Measurements from ENCODE around the gene TREML1.

Gene TREML1

GRCh38 chr6:41177287-41177686 is 23.1 kb upstream of the TREML1 start:
- DNase-seq = no peak

DNA sequence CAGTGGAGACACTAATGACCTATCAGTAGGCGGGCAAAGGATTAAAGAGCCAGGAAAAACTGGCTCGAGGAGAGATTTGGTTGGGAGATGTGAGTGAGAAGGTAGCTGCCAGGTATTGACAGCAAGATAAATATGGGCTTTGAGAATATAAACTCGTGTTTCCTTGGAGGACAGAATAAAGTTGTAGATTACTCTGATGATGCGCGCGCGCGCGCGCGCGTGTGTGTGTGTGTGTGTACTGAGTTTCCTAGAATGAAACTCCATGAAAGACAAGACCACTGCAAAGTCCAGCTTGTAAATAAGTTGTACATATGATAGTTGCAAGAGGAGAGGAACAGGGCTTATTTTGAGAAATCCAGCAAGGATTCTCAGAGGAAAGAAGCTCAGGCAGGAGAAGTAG is 22.0 kb upstream of the TREML1 start:
- DNase-seq = no peak

DNA sequence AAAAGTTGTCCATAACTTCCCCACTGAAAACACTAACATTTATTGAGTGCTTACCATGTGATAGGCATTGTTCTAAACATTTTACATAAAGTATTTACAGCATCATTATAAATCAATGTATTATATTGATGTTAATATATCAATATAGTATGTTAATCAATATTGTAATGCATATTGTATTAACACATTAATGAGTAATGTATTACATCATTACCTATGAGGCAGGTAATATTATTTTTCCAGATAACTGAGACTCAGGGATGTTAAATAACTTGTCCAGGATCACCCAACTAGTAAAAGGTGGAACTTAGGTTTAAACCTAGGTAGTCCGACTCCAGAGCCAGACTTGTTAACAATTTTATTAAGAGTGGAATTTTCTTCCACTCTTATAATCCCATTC is 20.9 kb upstream of the TREML1 start:
- DNase-seq = no peak

- DNase-seq = no peak
These were observed 20.5 kb upstream of the TREML1 start for GRCh38 chr6:41174610-41175009.

DNA sequence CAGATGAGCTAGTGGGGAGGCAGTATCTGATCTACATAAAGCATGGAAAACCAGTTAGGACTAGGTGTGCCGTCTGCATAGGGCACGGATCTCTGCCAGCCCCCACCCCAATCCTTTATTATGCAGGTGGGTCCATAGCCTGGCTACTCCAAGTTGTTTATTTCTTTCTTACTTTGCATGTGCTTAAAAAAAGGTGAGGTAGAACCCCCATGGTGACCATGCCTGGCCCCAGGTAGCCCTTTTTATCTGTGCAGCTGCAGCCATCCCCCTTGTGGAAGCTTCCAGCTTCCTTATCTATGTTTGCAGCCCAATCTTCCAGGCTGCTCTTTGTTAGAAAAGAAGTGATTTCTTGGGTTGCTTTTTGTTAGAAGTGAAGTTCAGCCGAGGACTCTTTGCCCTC is 17.8 kb upstream of the TREML1 start:
- no peak for DNase-seq

- DNase-seq = no peak
These were observed 16.5 kb upstream of the TREML1 start for GRCh38 chr6:41170547-41171160.

- no peak for DNase-seq
These were observed 13.2 kb upstream of the TREML1 start for GRCh38 chr6:41167173-41167963.

DNA sequence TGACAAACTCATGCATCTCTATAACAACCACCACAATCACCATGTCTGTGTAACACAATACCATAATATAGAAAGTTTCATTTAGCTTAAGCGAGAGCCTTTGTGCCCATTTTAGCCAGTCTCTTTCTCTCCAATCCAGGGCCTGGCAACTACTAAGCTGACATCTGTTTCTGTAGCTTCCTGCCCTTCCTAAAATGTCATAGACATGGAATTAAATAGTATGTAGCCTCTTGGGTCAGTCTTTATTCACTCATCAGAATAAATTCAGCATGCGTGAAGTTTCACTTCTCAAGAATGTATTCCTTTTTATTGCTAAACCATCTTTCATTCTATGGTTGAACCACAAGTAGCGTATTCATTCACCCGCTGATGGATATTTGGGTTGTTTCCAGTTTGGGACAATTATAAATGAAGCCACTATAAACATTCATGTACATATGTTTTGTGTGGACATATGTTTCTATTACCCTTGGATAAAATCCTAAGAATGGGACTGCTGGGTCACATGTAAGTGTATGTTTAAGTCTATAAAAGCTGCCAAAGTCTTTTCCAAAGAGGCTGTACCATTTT is 10.5 kb upstream of the TREML1 start:
- no peak for DNase-seq

- no peak for DNase-seq
These were observed 9.2 kb upstream of the TREML1 start for GRCh38 chr6:41163419-41163717.

DNA sequence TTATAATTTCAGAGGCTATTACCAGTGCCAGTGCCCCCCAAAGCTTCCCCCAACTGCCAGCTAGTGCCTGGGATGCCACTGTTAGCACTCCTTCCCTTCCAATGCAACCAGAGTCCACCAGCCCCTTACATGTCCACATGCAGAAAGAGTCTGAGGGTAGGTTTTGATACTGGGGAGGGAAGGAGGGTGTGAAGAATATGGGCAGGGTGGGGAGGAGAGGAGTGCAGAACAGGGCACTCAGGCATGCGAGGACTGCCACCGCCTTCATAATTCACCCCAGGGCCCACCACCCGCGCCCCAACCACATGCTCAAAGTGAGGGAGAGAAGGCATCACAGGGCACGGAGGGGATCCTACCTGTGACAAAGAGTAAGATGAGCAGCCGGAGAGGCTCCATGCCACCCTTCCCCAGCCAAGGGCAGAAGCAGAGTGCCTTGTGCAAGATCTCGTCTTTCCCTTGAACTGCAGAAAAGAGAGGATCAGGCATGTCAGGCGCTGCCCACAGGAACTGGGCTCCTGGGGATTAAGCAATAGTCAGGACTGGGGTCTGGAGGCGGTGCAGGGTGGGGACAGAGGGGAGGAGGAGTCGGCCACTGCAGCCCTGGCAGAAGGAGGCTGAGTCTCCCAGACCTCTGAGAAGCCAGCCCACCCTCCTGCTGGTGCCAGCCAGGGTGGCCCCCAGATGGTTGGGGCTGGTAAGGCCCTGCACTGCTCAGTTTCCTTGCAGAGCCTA is 8.7 kb upstream of the TREML1 start, which contains the start of gene TREM2:
Gene TREM2 (minus strand): TSS at position 430 of the 732 bp plus-strand sequence. CDS start 34 bp downstream, at position 396.
- no peak for DNase-seq

GRCh38 chr6:41161851-41162552 is 7.9 kb upstream of the TREML1 start:
- no peak for DNase-seq

- no peak for DNase-seq
These were observed 7.2 kb upstream of the TREML1 start for GRCh38 chr6:41161380-41161779.

DNA sequence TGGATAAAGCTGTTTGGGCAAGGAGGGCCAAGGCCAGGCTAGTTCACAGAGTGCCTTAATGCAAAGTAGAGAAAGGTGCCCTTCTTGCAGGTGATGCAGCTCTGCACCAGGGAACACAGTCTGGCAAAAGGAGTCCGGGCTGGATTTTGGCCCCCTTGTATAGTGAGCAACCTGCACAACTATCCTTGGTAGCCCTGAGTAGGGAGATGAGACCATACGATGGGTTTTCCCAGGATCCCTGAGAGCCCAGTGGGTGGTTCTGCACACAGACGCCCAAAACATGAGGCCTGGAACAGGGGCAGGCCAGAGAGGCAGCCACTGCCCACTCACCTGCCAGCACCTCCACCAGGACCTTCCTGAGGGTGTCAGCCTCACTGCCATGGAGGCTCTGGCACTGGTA is 6.8 kb upstream of the TREML1 start:
- DNase-seq = no peak

- DNase-seq = no peak
These were observed 5.4 kb upstream of the TREML1 start for GRCh38 chr6:41159415-41160082.

GRCh38 chr6:41157323-41157722 is 3.2 kb upstream of the TREML1 start:
- no peak for DNase-seq

- no peak for DNase-seq
These were observed 2.6 kb upstream of the TREML1 start for GRCh38 chr6:41156771-41157170.

DNA sequence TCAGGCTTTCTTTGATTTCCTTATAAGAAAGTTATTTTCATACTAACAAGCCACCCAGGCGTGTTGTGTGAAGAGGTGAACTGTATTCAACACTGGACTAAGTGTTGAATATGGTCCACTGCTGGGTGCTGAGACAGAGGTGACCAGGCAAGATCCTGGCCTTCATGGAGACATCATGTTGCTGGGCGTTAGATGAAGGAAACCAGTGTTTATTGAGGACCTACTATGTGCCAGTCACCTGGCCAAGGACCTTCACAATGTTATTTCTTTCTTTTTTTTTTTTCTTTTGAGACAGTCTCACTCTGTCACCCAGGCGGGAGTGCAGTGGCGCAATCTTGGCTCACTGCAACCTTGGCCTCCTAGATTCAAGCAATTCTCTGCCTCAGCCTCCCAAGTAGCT is 1.9 kb upstream of the TREML1 start:
- DNase-seq = no peak

- DNase-seq = no peak
These were observed 1.1 kb upstream of the TREML1 start for GRCh38 chr6:41155132-41155805.

DNA sequence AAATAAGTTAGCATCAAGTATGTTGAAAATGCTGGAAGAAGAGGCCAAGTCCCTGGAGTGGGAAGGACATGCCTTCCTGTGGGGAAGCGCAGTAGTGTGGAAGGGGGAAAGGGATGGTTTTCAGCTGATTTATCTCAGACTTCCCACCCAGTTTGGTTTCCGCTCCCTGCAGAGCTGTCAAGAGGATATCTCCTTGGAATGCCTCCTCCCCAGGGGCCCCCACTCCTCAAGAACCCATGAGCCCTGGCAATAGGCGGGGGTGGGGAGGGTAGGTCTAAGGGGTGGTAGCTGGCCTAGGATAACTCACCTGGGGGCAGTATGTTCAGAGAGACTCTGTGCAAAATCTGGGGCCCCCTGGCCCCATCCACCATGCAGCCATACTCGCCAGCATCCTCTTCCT is 696 bp downstream of the TREML1 start:
- no peak for DNase-seq

GRCh38 chr6:41150671-41151070 is 3.5 kb downstream of the TREML1 start:
- no peak for DNase-seq

- DNase-seq = no peak
These were observed 6.2 kb downstream of the TREML1 start for GRCh38 chr6:41147917-41148316.

DNA sequence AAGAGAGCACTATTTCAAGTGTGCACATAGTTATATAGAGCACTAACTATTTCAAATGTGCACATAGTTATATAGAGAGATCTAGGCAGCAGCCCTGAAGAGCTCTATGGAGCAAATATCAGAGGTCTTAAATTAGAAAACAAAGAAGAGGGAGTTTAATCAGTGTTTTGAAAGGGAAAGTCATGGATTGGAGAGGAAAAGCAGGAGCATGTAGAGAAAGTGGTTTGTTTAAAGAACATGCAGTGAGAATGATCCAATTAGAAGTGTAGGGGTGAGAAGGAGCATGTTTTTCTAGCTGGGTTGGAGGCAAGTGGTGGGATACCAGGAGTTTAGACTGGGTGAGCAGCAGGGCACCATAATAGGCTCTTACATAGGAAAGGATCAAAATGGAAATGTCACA is 17.2 kb downstream of the TREML1 start:
- DNase-seq = no peak

Measured in DMS 273 treated with DMSO at 0.1 percent for 48 hours (cell line).